ENCODE measurements around the gene LRMDA.

- no peak for TF ChIP-seq CTCF (IDR thresholded peaks at IDR 0.05)
- TF ChIP-seq POLR2A (IDR thresholded peaks at IDR 0.05) = no peak
Measured at GRCh38 chr10:76432016-76433012, 1000.9 kb downstream of the LRMDA start.
